ENCODE measurements around the gene KIF24.
"Not testable (repeated sequence)": the region's sequence is repeated elsewhere in the genome, so short reads cannot be mapped to it uniquely, and the experiment has no call there.

Gene KIF24

GRCh38 chr9:34365282-34365681, 36.2 kb upstream of the KIF24 start:
- DNase-seq: no peak

GRCh38 chr9:34363619-34364351, 34.7 kb upstream of the KIF24 start:
- no peak for DNase-seq

GRCh38 chr9:34362614-34363214, 33.6 kb upstream of the KIF24 start:
- no peak for DNase-seq

GRCh38 chr9:34352957-34353356, 23.9 kb upstream of the KIF24 start:
- DNase-seq: not testable (repeated sequence)

GRCh38 chr9:34352122-34352652, 23.1 kb upstream of the KIF24 start:
- DNase-seq: not testable (repeated sequence)

- DNase-seq: no peak
Observed at GRCh38 chr9:34349324-34349723, 20.3 kb upstream of the KIF24 start.

GRCh38 chr9:34347800-34348158, 18.7 kb upstream of the KIF24 start:
- no peak for DNase-seq

- no peak for DNase-seq
Observed at GRCh38 chr9:34346873-34347799, 18.1 kb upstream of the KIF24 start.

GRCh38 chr9:34343605-34344004, 14.5 kb upstream of the KIF24 start:
- DNase-seq: no peak

- DNase-seq: no peak
Observed at GRCh38 chr9:34343090-34343489, 14.0 kb upstream of the KIF24 start.

- DNase-seq: no peak
Observed at GRCh38 chr9:34341659-34342295, 12.7 kb upstream of the KIF24 start.

GRCh38 chr9:34338665-34339385, 9.8 kb upstream of the KIF24 start:
- no peak for DNase-seq

GRCh38 chr9:34338079-34338478, 9.0 kb upstream of the KIF24 start:
- DNase-seq: not testable (repeated sequence)

- no peak for DNase-seq
Observed at GRCh38 chr9:34337403-34337802, 8.3 kb upstream of the KIF24 start.

GRCh38 chr9:34335376-34335775, 6.3 kb upstream of the KIF24 start:
- DNase-seq: no peak

GRCh38 chr9:34334916-34335315, 5.8 kb upstream of the KIF24 start:
- DNase-seq: no peak

- no peak for DNase-seq
Observed at GRCh38 chr9:34334337-34334824, 5.3 kb upstream of the KIF24 start.

GRCh38 chr9:34333836-34334235, 4.8 kb upstream of the KIF24 start:
- no peak for DNase-seq

- no peak for DNase-seq
Observed at GRCh38 chr9:34332076-34332964, 3.3 kb upstream of the KIF24 start.

GRCh38 chr9:34331196-34331595, 2.1 kb upstream of the KIF24 start:
- DNase-seq: no peak

- no peak for DNase-seq
Observed at GRCh38 chr9:34328500-34328986, 525 bp downstream of the KIF24 start.
